WTC11 (cell line): ENCODE data around the gene DNASE1L2. TPM values are rescaled to one million over a fixed set of nuclear protein-coding genes. Genes with fewer than 3 reads are reported as not detected.

Experiments
- ATAC-seq: fragments of 200-7000 bp; cut with Tn5 transposase; 2 replicates; pipeline ENCODE4 v1.10.0; 2021; ENCODE audit warnings: mild to moderate bottlenecking, moderate library complexity
- CTCF ChIA-PET: fragments of 300-600 bp; sonication (Branson Sonifier 250); formaldehyde crosslinking; loops from one replicate; lab custom pipeline; 2021; ENCODE audit warnings: antibody characterized with exemption; lab: Charles Lee
- POLR2A ChIA-PET: fragments of 350-600 bp; sonication (Branson Sonifier 250); formaldehyde crosslinking; loops from one replicate; lab custom pipeline; 2021; ENCODE audit warnings: antibody characterized with exemption; lab: Charles Lee
- DNase-seq: peaks from one replicate; pipeline ENCODE4 v3.0.0; 2021; ENCODE audit warnings: low spot score
- H3K27ac Mint-ChIP-seq: 2 replicates; pipeline ENCODE4 v1.8.0; 2021; ENCODE audit warnings: mixed read lengths
- H3K27me3 Mint-ChIP-seq: 2 replicates; pipeline ENCODE4 v1.8.0; 2021; ENCODE audit warnings: low read depth, mild to moderate bottlenecking, moderate library complexity, mixed read lengths
- H3K36me3 Mint-ChIP-seq: 2 replicates; pipeline ENCODE4 v1.8.0; 2021; ENCODE audit warnings: mixed read lengths
- H3K4me1 Mint-ChIP-seq: 2 replicates; pipeline ENCODE4 v1.8.0; 2022; ENCODE audit warnings: mixed read lengths
- H3K4me3 Mint-ChIP-seq: 2 replicates; pipeline ENCODE4 v1.8.0; 2021; ENCODE audit warnings: mild to moderate bottlenecking, moderate library complexity, mixed read lengths
- H3K9me3 Mint-ChIP-seq: 2 replicates; pipeline ENCODE4 v1.8.0; 2021; ENCODE audit warnings: mixed read lengths
- AR ChIP-seq: fragments of 250-450 bp; sonication (Bioruptor Pico); IDR thresholded peaks from 2 replicates; pipeline ENCODE4 v1.9.0; 2021; ENCODE audit warnings: mild to moderate bottlenecking
- ATF1 ChIP-seq: sonication (generic); formaldehyde crosslinking; IDR thresholded peaks from 2 replicates; pipeline ENCODE4 v1.8.1; 2023; ENCODE audit warnings: mild to moderate bottlenecking, moderate library complexity, missing genetic modification reagents
- ELF4 ChIP-seq: sonication (generic); formaldehyde crosslinking; IDR thresholded peaks from 2 replicates; pipeline ENCODE4 v1.8.1; 2022; ENCODE audit warnings: low read depth, mild to moderate bottlenecking, moderate library complexity, missing genetic modification reagents
- KAT7 ChIP-seq: sonication (generic); formaldehyde crosslinking; IDR thresholded peaks from 2 replicates; pipeline ENCODE4 v1.8.1; 2023; ENCODE audit warnings: missing genetic modification reagents, mild to moderate bottlenecking, borderline replicate concordance
- MAX ChIP-seq: sonication (generic); formaldehyde crosslinking; IDR thresholded peaks from 2 replicates; pipeline ENCODE4 v1.8.0; 2022; ENCODE audit warnings: mild to moderate bottlenecking, missing genetic modification reagents
- MYBL2 ChIP-seq: sonication (generic); formaldehyde crosslinking; IDR thresholded peaks from 2 replicates; pipeline ENCODE4 v1.8.1; 2023; ENCODE audit warnings: mild to moderate bottlenecking, moderate library complexity, missing genetic modification reagents
- NFATC4 ChIP-seq: fragments of 250-450 bp; sonication (Bioruptor Pico); IDR thresholded peaks from 2 replicates; pipeline ENCODE4 v1.9.0; 2021; ENCODE audit warnings: mild to moderate bottlenecking
- NR3C1 ChIP-seq: sonication (generic); formaldehyde crosslinking; conservative IDR thresholded peaks from 2 replicates; pipeline ENCODE4 v1.8.1; 2023; ENCODE audit warnings: low read depth, mild to moderate bottlenecking, missing genetic modification reagents
- PRDM15 ChIP-seq: sonication (generic); formaldehyde crosslinking; IDR thresholded peaks from 2 replicates; pipeline ENCODE4 v1.8.0; 2022; ENCODE audit warnings: missing genetic modification reagents
- SOX15 ChIP-seq: fragments of 250-450 bp; sonication (Bioruptor Pico); IDR thresholded peaks from 2 replicates; pipeline ENCODE4 v1.9.0; 2021; ENCODE audit warnings: mild to moderate bottlenecking
- TCF7 ChIP-seq: sonication (generic); formaldehyde crosslinking; IDR thresholded peaks from 2 replicates; pipeline ENCODE4 v1.8.0; 2022; ENCODE audit warnings: mild to moderate bottlenecking, low read depth, missing genetic modification reagents, moderate library complexity
- ZNF121 ChIP-seq: sonication (generic); formaldehyde crosslinking; IDR thresholded peaks from 2 replicates; pipeline ENCODE4 v1.8.0; 2023; ENCODE audit warnings: missing genetic modification reagents
- ZNF138 ChIP-seq: sonication (generic); formaldehyde crosslinking; conservative IDR thresholded peaks from 2 replicates; pipeline ENCODE4 v1.8.1; 2022; ENCODE audit warnings: mild to moderate bottlenecking, moderate library complexity, missing genetic modification reagents
- ZNF263 ChIP-seq: sonication (generic); formaldehyde crosslinking; IDR thresholded peaks from 2 replicates; pipeline ENCODE4 v1.8.1; 2022; ENCODE audit warnings: low read depth, mild to moderate bottlenecking, moderate library complexity, missing genetic modification reagents
- ZNF416 ChIP-seq: fragments of 250-450 bp; sonication (Bioruptor Pico); IDR thresholded peaks from 2 replicates; pipeline ENCODE4 v1.9.0; 2021; ENCODE audit warnings: mild to moderate bottlenecking, inconsistent platforms
- total RNA-seq: library from RNA; stranded (reverse); gene quantifications from 3 replicates; pipeline ENCODE4 v1.2.3, GENCODE V29; 2021
- TF ChIP-seq, protein P1 (sequence below): sonication (generic); formaldehyde crosslinking; IDR thresholded peaks from 2 replicates; pipeline ENCODE4 v1.8.1; 2023; ENCODE audit warnings: mild to moderate bottlenecking, missing genetic modification reagents, moderate library complexity
- TF ChIP-seq, protein P2 (sequence below): fragments of 250-450 bp; sonication (Bioruptor Pico); IDR thresholded peaks from 2 replicates; pipeline ENCODE4 v1.9.0; 2021; ENCODE audit warnings: moderate library complexity, mild to moderate bottlenecking, inconsistent platforms, borderline replicate concordance
- TF ChIP-seq, protein P3 (sequence below): sonication (generic); formaldehyde crosslinking; IDR thresholded peaks from 2 replicates; pipeline ENCODE4 v1.8.0; 2023; ENCODE audit warnings: missing genetic modification reagents, mild to moderate bottlenecking, borderline replicate concordance
- TF ChIP-seq, protein P4 (sequence below): fragments of 250-450 bp; sonication (Bioruptor Pico); conservative IDR thresholded peaks from 2 replicates; pipeline ENCODE4 v1.9.0; 2021; ENCODE audit warnings: mild to moderate bottlenecking

DNASE1L2 gene
- total RNA-seq, 1 experiment from 2014 or later, result 0.66 TPM

DNA sequence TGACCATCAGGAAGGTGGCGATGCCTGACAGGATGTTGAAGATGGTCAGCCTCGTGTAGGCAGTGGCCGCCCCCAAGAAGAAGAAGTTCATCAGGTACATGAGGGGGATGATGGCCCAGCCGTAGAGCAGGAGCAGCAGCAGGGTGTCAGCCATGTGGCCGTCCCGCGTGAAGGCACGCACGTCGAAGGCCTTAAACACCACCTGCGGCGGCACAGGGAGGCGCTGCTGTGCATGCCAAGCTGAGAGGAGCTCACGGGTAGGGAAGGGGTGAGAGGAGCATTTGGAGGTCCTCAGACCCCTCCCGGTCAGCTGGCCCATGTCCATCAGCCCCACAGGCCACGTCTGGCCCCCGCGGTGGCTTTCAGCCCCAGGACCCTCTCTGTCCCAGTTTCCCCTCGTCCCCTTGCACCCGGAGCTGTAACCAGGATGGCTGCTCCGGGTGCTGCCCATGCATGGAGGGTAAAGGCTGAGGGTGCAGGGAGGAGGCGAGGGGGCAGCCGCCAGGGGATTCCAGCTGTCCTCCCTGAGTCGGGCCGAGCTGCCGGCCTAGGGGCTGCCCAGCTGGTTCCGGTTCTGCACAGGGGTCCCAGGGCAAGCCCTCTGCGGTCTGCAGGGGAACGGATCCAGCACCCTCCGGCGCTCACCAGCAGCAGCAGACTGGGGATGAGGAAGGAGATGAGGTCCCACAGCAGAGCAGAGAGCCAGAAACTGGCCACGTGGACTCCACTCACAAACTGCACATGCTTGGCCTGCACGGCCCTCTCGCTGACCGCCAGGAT lies 48.7 kb downstream of the DNASE1L2 start:
- TF ChIP-seq ELF4 (CRISPR knock-in tag), result no peak
- TF ChIP-seq TCF7 (CRISPR knock-in tag), result no peak
- TF ChIP-seq PRDM15, result no peak
- no peak for TF ChIP-seq AR
- TF ChIP-seq NFATC4 (CRISPR knock-in tag), result no peak
- no peak for TF ChIP-seq ZNF416 (CRISPR knock-in tag)
- TF ChIP-seq ZNF138, result no peak
- no peak for TF ChIP-seq KAT7 (CRISPR knock-in tag)
- Mint-ChIP-seq H3K4me3 (no peak overlapping the region), H3K27me3 (no peaks in the 10 kb centered on the region), H3K4me1 (no peaks in the 10 kb centered on the region), H3K27ac (no peak overlapping the region), H3K9me3 (no peaks in the 10 kb centered on the region), H3K36me3 (no peaks in the 10 kb centered on the region)
- DNase-seq (no peak), ATAC-seq (no peak)
- POLR2A ChIA-PET, result no interaction called here
- CTCF ChIA-PET, result interaction anchor here (1.2 to 2.6 kb wide), 2 partner anchors 12 to 216 kb away, joined by 4 to 10 read pairs; no protein-coding TSS in a partner anchor

DNA sequence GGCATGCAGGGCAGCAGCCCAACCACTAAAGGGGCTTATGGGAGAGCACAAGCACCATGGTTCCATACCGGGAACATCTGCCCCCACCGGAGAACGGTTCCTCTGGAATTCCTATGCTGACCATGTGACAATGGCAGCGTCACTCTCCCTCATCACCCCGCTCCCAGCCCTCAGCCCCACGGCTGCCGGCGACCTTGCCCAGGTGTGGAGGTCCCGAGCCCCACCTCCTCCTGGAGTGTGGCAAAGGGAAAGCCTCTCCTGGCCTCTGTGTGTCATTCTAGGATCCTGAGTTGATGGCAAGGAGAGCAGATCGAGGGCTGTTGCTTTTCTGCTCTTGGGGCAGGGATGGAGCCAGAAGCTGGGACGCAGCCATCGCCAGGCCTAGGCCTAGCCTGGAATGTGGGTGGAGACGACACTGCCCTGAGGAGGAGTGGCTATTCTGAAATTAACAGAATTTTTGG lies 49.5 kb downstream of the DNASE1L2 start:
- H3K4me1 Mint-ChIP-seq, result no peaks in the 10 kb centered on the region
- H3K27ac Mint-ChIP-seq, result no peak overlapping the region
- CTCF ChIA-PET, result interaction anchor here (2.6 kb wide), 1 partner anchor 11 kb away, joined by 10 read pairs; no protein-coding TSS in a partner anchor
- POLR2A ChIA-PET, result no interaction called here
- H3K36me3 Mint-ChIP-seq, result no peaks in the 10 kb centered on the region
- DNase-seq (no peak), ATAC-seq (no peak)
- H3K4me3 Mint-ChIP-seq, result no peak overlapping the region
- no peaks in the 10 kb centered on the region for H3K9me3 Mint-ChIP-seq
- TF ChIP-seq, protein P1, sequence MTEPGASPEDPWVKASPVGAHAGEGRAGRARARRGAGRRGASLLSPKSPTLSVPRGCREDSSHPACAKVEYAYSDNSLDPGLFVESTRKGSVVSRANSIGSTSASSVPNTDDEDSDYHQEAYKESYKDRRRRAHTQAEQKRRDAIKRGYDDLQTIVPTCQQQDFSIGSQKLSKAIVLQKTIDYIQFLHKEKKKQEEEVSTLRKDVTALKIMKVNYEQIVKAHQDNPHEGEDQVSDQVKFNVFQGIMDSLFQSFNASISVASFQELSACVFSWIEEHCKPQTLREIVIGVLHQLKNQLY (CRISPR knock-in tag), result no peak
- TF ChIP-seq MAX (no peak), ATF1 (CRISPR knock-in tag) (no peak), ZNF263 (CRISPR knock-in tag) (no peak), SOX15 (CRISPR knock-in tag) (no peak), ZNF121 (no peak), MYBL2 (no peak), NR3C1 (CRISPR knock-in tag) (no peak)
- TF ChIP-seq, protein P2, sequence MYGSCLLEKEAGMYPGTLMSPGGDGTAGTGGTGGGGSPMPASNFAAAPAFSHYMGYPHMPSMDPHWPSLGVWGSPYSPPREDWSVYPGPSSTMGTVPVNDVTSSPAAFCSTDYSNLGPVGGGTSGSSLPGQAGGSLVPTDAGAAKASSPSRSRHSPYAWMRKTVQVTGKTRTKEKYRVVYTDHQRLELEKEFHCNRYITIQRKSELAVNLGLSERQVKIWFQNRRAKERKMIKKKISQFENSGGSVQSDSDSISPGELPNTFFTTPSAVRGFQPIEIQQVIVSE (CRISPR knock-in tag), result no peak
- TF ChIP-seq, protein P3, sequence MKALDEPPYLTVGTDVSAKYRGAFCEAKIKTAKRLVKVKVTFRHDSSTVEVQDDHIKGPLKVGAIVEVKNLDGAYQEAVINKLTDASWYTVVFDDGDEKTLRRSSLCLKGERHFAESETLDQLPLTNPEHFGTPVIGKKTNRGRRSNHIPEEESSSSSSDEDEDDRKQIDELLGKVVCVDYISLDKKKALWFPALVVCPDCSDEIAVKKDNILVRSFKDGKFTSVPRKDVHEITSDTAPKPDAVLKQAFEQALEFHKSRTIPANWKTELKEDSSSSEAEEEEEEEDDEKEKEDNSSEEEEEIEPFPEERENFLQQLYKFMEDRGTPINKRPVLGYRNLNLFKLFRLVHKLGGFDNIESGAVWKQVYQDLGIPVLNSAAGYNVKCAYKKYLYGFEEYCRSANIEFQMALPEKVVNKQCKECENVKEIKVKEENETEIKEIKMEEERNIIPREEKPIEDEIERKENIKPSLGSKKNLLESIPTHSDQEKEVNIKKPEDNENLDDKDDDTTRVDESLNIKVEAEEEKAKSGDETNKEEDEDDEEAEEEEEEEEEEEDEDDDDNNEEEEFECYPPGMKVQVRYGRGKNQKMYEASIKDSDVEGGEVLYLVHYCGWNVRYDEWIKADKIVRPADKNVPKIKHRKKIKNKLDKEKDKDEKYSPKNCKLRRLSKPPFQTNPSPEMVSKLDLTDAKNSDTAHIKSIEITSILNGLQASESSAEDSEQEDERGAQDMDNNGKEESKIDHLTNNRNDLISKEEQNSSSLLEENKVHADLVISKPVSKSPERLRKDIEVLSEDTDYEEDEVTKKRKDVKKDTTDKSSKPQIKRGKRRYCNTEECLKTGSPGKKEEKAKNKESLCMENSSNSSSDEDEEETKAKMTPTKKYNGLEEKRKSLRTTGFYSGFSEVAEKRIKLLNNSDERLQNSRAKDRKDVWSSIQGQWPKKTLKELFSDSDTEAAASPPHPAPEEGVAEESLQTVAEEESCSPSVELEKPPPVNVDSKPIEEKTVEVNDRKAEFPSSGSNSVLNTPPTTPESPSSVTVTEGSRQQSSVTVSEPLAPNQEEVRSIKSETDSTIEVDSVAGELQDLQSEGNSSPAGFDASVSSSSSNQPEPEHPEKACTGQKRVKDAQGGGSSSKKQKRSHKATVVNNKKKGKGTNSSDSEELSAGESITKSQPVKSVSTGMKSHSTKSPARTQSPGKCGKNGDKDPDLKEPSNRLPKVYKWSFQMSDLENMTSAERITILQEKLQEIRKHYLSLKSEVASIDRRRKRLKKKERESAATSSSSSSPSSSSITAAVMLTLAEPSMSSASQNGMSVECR (CRISPR knock-in tag), result no peak
- TF ChIP-seq, protein P4, sequence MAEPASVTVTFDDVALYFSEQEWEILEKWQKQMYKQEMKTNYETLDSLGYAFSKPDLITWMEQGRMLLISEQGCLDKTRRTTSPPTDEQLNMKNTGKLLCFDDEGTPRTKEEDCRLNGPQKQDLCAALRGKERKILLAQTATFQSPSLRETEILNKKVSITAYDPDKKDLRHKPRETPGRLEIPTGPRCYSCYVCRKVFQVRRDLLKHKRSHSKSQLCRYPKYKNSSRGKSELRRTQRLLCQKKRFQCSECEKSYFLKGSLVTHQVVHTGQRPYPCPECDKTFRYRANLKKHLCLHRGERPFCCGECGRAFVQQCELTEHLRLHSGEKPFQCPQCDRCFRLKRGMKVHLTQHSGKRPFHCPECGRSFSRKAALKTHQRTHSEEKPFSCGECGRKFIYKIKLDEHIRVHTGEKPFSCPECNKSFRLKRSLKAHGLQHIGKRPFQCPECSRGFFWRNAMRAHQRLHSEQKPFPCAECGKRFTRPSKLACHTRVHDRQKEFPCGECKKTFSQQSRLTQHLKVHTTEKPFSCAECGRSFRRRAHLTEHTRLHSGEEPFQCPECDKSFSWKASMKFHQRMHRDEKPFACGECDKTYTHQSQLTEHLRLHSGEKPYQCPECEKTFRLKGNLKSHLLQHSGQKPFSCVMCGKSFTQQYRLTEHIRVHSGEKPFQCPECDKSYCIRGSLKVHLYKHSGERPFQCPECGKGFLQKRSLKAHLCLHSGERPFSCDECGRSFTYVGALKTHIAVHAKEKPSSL (CRISPR knock-in tag), result no peak
- H3K27me3 Mint-ChIP-seq, result no peaks in the 10 kb centered on the region
